Activated naive CD8-positive, alpha-beta T cell treated with anti-CD3 and anti-CD28 coated beads, Interleukin-2, amount 10 ng/mL, durations not matched to agents 7 days and 5 days (primary cell): Measurements from ENCODE around the gene KPNA3. TPM values are rescaled to one million over a fixed set of nuclear protein-coding genes. Genes with fewer than 3 reads are reported as not detected.

Experiments used
- ATAC-seq: fragments of 150-1000 bp; cut with Tn5 transposase; one replicate; pipeline ENCODE4 v1.10.0; 2021; ENCODE audit warnings: low read depth, moderate library complexity
- POLR2A ChIA-PET: fragments of 350-600 bp; sonication (Branson Sonifier 250); formaldehyde crosslinking; loops from one replicate; lab custom pipeline; 2021; ENCODE audit warnings: antibody characterized with exemption; lab: Charles Lee
- DNase-seq: peaks from one replicate; pipeline ENCODE4 v3.0.0; 2021
- H3K27ac Mint-ChIP-seq: one replicate; pipeline ENCODE4 v1.8.0; 2022; ENCODE audit warnings: mild to moderate bottlenecking, mixed read lengths
- H3K27me3 Mint-ChIP-seq: one replicate; pipeline ENCODE4 v1.8.0; 2022; ENCODE audit warnings: mild to moderate bottlenecking, moderate library complexity, mixed read lengths
- H3K36me3 Mint-ChIP-seq: one replicate; pipeline ENCODE4 v1.8.0; 2021; ENCODE audit warnings: mild to moderate bottlenecking, mixed read lengths
- H3K4me1 Mint-ChIP-seq: one replicate; pipeline ENCODE4 v1.8.0; 2021; ENCODE audit warnings: mixed read lengths
- H3K4me3 Mint-ChIP-seq: one replicate; pipeline ENCODE4 v1.8.0; 2022; ENCODE audit warnings: mild to moderate bottlenecking, moderate library complexity, mixed read lengths
- H3K9me3 Mint-ChIP-seq: one replicate; pipeline ENCODE4 v1.8.0; 2021; ENCODE audit warnings: mixed read lengths
- total RNA-seq, 2 experiments: library from RNA; stranded (reverse); gene quantifications; one replicate each; pipeline ENCODE4 v1.2.3, GENCODE V29; 2021

KPNA3 gene
- total RNA-seq, 2 experiments from 2014 or later = 27.8 to 28.1 TPM

- no peak for ATAC-seq
- Mint-ChIP-seq H3K27ac (no peak overlapping the region), H3K4me3 (no peak overlapping the region), H3K9me3 (no peaks in the 10 kb centered on the region), H3K27me3 (no peaks in the 10 kb centered on the region), H3K4me1 (peaks cover 2% of the 10 kb centered on the region), H3K36me3 (peaks cover 8% of the 10 kb centered on the region)
- POLR2A ChIA-PET = no interaction called here
- DNase-seq = no peak
These were observed 115.7 kb downstream of the KPNA3 start for GRCh38 chr13:49676581-49677298.

DNA sequence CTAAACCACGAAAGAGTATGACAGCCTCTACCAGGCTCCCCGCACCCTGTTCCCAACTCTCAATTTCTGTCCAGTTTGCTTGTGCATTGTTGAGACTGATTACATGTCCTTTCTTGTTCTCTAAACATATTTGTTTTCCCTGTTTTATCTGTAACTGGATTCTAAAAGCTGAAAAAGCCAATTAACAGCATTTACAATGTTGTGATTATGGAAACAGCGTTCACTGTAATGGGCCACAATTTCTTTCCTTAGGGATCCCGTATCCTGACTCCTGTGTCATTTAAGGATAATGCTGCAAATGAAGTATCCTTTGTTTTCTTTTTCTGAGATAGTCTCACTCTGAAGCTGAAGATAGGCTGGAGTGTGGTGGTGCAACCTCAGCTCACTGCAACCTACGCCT is 121.7 kb downstream of the KPNA3 start:
- POLR2A ChIA-PET = no interaction called here
- no peak for ATAC-seq
- DNase-seq = no peak
- no peaks in the 10 kb centered on the region for H3K27me3 Mint-ChIP-seq
- H3K36me3 Mint-ChIP-seq = peaks cover 15% of the 10 kb centered on the region
- no peak overlapping the region for H3K27ac Mint-ChIP-seq
- peaks cover 4% of the 10 kb centered on the region for H3K4me1 Mint-ChIP-seq
- no peak overlapping the region for H3K4me3 Mint-ChIP-seq
- no peaks in the 10 kb centered on the region for H3K9me3 Mint-ChIP-seq

DNA sequence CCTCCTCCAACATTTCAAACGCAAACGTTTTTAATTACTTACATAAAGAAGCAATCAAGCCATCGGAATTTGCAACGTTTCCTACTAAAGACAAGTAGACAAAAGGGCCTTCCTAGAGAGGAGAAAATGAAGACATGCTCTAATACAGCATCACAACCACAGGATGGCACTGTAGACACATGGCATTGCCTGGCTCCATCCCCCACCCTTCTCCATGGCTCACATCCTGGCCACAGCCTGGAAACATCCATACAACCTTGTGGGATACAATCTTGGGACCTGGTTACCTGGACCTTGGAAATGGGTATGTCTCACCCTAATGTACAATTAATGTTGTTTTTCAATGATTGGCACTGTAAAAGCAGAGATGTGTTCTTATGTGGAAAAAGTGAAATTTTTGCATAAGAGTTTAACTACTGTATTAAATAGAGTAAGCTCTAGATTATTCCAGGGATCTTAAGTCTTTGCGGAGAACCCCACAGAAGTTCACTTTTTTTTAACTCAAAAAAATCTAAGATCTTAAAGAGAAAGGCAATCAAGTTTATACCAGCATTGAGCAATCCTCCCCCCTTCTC is 122.7 kb downstream of the KPNA3 start:
- H3K4me1 Mint-ChIP-seq = peaks cover 4% of the 10 kb centered on the region
- POLR2A ChIA-PET = no interaction called here

DNA sequence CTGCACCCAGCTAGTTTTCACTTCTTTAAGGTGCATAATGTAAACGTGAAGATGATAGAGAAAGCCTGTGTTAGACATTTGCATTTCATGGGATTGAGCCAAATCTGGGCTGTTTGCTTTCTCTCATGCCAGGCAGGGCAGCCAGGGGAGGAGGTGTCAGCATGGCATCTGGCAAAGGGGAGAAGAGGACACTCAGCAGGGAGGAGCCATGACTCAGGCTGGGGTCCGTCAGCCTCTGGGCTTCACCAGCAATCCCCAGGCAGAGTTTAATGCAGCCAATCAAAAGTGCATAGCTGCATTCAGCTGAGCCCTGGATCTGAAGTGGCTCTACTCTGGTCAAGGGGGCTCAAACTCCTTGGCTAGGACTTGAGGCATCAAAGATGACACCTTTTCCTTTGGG is 124.7 kb downstream of the KPNA3 start:
- POLR2A ChIA-PET = no interaction called here
- no peak for ATAC-seq
- Mint-ChIP-seq H3K4me3 (no peak overlapping the region), H3K9me3 (no peaks in the 10 kb centered on the region), H3K27ac (no peak overlapping the region), H3K4me1 (peaks cover 2% of the 10 kb centered on the region), H3K36me3 (peaks cover 12% of the 10 kb centered on the region), H3K27me3 (no peaks in the 10 kb centered on the region)
- DNase-seq = no peak

More for the DNA sequence above, 122.7 kb downstream of the KPNA3 start:
- Mint-ChIP-seq H3K27me3 (no peaks in the 10 kb centered on the region), H3K9me3 (no peaks in the 10 kb centered on the region), H3K27ac (no peak overlapping the region), H3K36me3 (peaks cover 15% of the 10 kb centered on the region), H3K4me3 (no peak overlapping the region)
- ATAC-seq = no peak
- DNase-seq = no peak

GRCh38 chr13:49664606-49665005 is 127.9 kb downstream of the KPNA3 start:
- no peaks in the 10 kb centered on the region for H3K4me1 Mint-ChIP-seq
- POLR2A ChIA-PET = no interaction called here
- DNase-seq (no peak), ATAC-seq (no peak)
- H3K9me3 Mint-ChIP-seq = no peaks in the 10 kb centered on the region
- H3K36me3 Mint-ChIP-seq = peaks cover 16% of the 10 kb centered on the region
- no peak overlapping the region for H3K27ac Mint-ChIP-seq
- no peaks in the 10 kb centered on the region for H3K27me3 Mint-ChIP-seq
- no peak overlapping the region for H3K4me3 Mint-ChIP-seq

- POLR2A ChIA-PET = no interaction called here
- H3K36me3 Mint-ChIP-seq = peaks cover 8% of the 10 kb centered on the region
- no peak for ATAC-seq
- H3K27me3 Mint-ChIP-seq = no peaks in the 10 kb centered on the region
- no peak for DNase-seq
- no peak overlapping the region for H3K27ac Mint-ChIP-seq
- no peaks in the 10 kb centered on the region for H3K4me1 Mint-ChIP-seq
- H3K9me3 Mint-ChIP-seq = no peaks in the 10 kb centered on the region
- no peak overlapping the region for H3K4me3 Mint-ChIP-seq
These were observed 135.2 kb downstream of the KPNA3 start for GRCh38 chr13:49657241-49657641.

GRCh38 chr13:49655906-49656305 is 136.6 kb downstream of the KPNA3 start:
- POLR2A ChIA-PET = no interaction called here
- no peak for ATAC-seq
- peaks cover 8% of the 10 kb centered on the region for H3K36me3 Mint-ChIP-seq
- no peaks in the 10 kb centered on the region for H3K9me3 Mint-ChIP-seq
- DNase-seq = no peak
- H3K4me3 Mint-ChIP-seq = no peak overlapping the region
- H3K4me1 Mint-ChIP-seq = no peaks in the 10 kb centered on the region
- no peaks in the 10 kb centered on the region for H3K27me3 Mint-ChIP-seq
- H3K27ac Mint-ChIP-seq = no peak overlapping the region

DNA sequence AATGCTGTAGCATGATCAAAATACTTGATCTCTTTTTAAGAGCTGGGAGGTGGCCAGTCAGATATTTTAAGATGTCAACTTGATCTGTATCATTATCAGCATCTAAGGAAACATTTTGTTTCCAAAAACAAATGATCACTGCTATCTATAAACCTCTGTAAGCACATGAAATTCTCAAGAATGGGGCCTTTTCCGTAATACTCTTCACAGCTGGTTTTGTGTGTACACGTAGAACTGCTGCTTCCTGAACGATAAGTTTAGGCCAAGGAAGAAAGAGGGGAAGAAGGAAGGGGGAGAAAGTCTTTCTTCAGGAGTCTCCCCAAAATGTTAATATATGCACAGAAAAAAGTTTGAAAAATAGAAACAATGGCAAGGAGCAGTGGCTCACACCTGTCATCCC is 138.5 kb downstream of the KPNA3 start:
- ATAC-seq (no peak), DNase-seq (no peak)
- POLR2A ChIA-PET = no interaction called here
- Mint-ChIP-seq H3K27ac (no peak overlapping the region), H3K4me1 (no peaks in the 10 kb centered on the region), H3K9me3 (no peaks in the 10 kb centered on the region), H3K4me3 (no peak overlapping the region), H3K36me3 (peaks cover 2% of the 10 kb centered on the region), H3K27me3 (no peaks in the 10 kb centered on the region)

GRCh38 chr13:49653478-49653877 is 139.0 kb downstream of the KPNA3 start:
- no peaks in the 10 kb centered on the region for H3K4me1 Mint-ChIP-seq
- H3K36me3 Mint-ChIP-seq = peaks cover 2% of the 10 kb centered on the region
- POLR2A ChIA-PET = no interaction called here
- ATAC-seq (no peak), DNase-seq (no peak)
- no peak overlapping the region for H3K4me3 Mint-ChIP-seq
- no peaks in the 10 kb centered on the region for H3K9me3 Mint-ChIP-seq
- H3K27me3 Mint-ChIP-seq = no peaks in the 10 kb centered on the region
- no peak overlapping the region for H3K27ac Mint-ChIP-seq

GRCh38 chr13:49652355-49653305 is 139.9 kb downstream of the KPNA3 start:
- Mint-ChIP-seq H3K27ac (no peak overlapping the region), H3K4me1 (no peaks in the 10 kb centered on the region), H3K27me3 (no peaks in the 10 kb centered on the region), H3K4me3 (no peak overlapping the region), H3K36me3 (peaks cover 2% of the 10 kb centered on the region), H3K9me3 (no peaks in the 10 kb centered on the region)
- DNase-seq (no peak), ATAC-seq (peak; percentile 54)
- POLR2A ChIA-PET = no interaction called here

DNA sequence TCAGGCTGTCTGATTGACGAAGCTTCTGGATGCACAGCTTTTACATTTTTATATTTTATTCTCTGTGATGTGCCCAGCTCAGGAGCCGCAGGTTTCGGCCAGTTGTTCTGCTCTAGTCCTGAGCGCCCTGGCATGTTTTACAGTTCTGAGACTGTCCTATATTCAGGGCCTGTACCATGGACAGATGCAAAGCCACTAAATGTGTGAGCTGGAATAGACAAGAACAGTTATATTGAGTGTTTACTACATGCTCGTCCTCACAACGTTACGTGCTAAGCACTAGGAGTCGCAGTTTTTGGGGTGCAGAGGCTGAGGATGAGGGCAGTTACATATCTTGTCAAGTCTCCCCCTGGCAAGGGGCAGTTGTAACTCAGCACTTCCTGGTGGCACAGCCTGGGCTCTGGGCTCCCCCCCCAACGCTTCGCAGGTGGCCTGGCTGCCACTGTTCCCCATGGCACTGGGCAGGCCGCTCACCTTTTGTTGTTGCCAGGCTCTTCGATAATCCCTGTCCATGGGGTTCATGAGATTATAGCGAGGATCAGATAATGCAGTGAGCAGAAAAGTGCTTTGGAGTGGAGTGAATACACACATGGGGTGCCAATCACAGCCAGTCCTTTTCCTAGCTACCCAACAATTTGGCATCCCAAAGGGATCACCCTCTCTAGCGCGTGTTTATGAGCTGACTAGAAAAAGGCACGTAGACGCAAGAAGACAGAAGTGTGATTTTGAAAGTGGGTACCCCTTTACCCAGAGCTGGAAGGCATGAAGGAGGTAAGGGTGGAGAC is 140.7 kb downstream of the KPNA3 start:
- POLR2A ChIA-PET = no interaction called here

GRCh38 chr13:49649963-49650312 is 142.5 kb downstream of the KPNA3 start:
- Mint-ChIP-seq H3K36me3 (peaks cover 2% of the 10 kb centered on the region), H3K9me3 (no peaks in the 10 kb centered on the region), H3K4me1 (peaks cover 5% of the 10 kb centered on the region), H3K27me3 (no peaks in the 10 kb centered on the region), H3K4me3 (no peak overlapping the region), H3K27ac (no peak overlapping the region)
- DNase-seq (no peak), ATAC-seq (no peak)
- POLR2A ChIA-PET = interaction anchor here (1.0 kb wide), 1 partner anchor 12 kb away, joined by 4 read pairs; no protein-coding TSS in a partner anchor

More for the DNA sequence above, 140.7 kb downstream of the KPNA3 start:
- ATAC-seq = no peak
- no peak overlapping the region for H3K27ac Mint-ChIP-seq
- no peak overlapping the region for H3K4me3 Mint-ChIP-seq
- H3K9me3 Mint-ChIP-seq = no peaks in the 10 kb centered on the region
- no peaks in the 10 kb centered on the region for H3K27me3 Mint-ChIP-seq
- H3K4me1 Mint-ChIP-seq = no peaks in the 10 kb centered on the region
- H3K36me3 Mint-ChIP-seq = peaks cover 2% of the 10 kb centered on the region
- DNase-seq = no peak
